Colonic mucosa (tissue), 4 donors: ENCODE data around the gene FMR1. TPM values are rescaled to one million over a fixed set of nuclear protein-coding genes. Genes with fewer than 3 reads are reported as not detected.

Experiments used
- DNase-seq: peaks from one replicate; pipeline ENCODE4 v3.0.0-alpha.2; 2020
- H3K27ac ChIP-seq: fragments of 200-600 bp; one replicate; pipeline ENCODE4 v1.8.0; 2021
- H3K27me3 ChIP-seq: fragments of 200-600 bp; one replicate; pipeline ENCODE4 v1.8.0; 2021
- H3K36me3 ChIP-seq: fragments of 200-600 bp; one replicate; pipeline ENCODE4 v1.8.0; 2021
- H3K4me1 ChIP-seq: fragments of 200-600 bp; one replicate; pipeline ENCODE4 v1.8.0; 2021; ENCODE audit warnings: mild to moderate bottlenecking
- H3K4me3 ChIP-seq: fragments of 200-600 bp; one replicate; pipeline ENCODE4 v1.8.0; 2021
- H3K9ac ChIP-seq, 2 donors: one replicate each; pipeline ENCODE4 v1.7.0; 2013; ENCODE audit warnings: control low read depth in 2 of 2, low read depth in 2 of 2, low read length in 2 of 2
- H3K9me3 ChIP-seq: fragments of 200-600 bp; one replicate; pipeline ENCODE4 v1.8.0; 2021
- intact Hi-C: fragments of 100-400 bp; cut with DNase I; formaldehyde crosslinking; loops from one replicate; pipeline ENCODE4 v1.14.1; 2022
- total RNA-seq, 2 donors: library from RNA; stranded (reverse); fragmentation: NEBNext Ultra II Directional in 1 of 2; extraction: Animal tissue kit (Norgen Biotek cat#: 25700) in 1 of 2; gene quantifications; one replicate each; pipeline ENCODE4 v1.2.1, GENCODE V29; 2021
- TF ChIP-seq, protein P1 (sequence below): fragments of 200-600 bp; IDR thresholded peaks from one replicate; pipeline ENCODE4 v1.8.0; 2022; ENCODE audit warnings: antibody characterized with exemption, mild to moderate bottlenecking
- donor health status: healthy.
- donor health status: DM: no; HTN: no; CAD: no.
- donor health status: DM: no; HTN: no; CAD: no.

FMR1 gene
- total RNA-seq, 2 donors from 2014 or later: 39.3 to 45.0 TPM

DNA sequence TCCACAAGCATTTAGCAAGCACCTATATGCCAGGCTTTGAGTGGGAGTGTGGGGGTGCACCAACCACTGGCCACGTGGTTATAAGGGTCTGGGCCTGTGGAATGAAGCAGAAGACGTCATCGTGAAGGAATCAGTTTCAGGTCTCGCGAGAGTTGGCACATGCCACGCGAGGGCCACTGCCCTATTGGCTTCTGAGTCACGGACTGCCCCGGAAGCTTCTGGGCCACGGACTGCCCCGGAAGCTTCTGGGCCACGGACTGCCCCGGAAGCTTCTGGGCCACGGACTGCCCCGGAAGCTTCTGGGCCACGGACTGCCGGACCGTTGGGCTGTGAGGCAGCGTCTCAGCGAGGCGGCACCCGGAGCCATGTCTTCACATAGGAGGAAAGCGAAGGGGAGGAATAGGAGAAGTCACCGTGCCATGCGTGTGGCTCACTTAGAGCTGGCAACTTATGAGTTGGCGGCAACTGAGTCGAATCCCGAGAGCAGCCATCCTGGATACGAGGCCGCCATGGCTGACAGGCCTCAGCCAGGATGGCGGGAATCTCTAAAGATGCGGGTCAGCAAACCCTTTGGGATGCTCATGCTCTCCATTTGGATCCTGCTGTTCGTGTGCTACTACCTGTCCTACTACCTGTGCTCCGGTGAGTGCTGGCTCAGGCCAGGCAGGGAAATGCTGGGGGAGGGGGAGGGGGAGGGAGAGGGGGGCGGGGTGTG is 69.5 kb downstream of the FMR1 start, which contains the start of gene FMR1NB:
TSS of gene FMR1NB (plus strand) at position 300 of the 715 bp plus-strand sequence. CDS start at position 366, 66 bp downstream.
- no peaks in the 10 kb centered on the region for H3K36me3 ChIP-seq
- TF ChIP-seq, protein P1, sequence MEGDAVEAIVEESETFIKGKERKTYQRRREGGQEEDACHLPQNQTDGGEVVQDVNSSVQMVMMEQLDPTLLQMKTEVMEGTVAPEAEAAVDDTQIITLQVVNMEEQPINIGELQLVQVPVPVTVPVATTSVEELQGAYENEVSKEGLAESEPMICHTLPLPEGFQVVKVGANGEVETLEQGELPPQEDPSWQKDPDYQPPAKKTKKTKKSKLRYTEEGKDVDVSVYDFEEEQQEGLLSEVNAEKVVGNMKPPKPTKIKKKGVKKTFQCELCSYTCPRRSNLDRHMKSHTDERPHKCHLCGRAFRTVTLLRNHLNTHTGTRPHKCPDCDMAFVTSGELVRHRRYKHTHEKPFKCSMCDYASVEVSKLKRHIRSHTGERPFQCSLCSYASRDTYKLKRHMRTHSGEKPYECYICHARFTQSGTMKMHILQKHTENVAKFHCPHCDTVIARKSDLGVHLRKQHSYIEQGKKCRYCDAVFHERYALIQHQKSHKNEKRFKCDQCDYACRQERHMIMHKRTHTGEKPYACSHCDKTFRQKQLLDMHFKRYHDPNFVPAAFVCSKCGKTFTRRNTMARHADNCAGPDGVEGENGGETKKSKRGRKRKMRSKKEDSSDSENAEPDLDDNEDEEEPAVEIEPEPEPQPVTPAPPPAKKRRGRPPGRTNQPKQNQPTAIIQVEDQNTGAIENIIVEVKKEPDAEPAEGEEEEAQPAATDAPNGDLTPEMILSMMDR: no peak
- intact Hi-C loops: no loop called here
- no peak within 1 kb of the TSS for H3K4me3 ChIP-seq
- no peak within 1 kb of the TSS for H3K9ac ChIP-seq
- H3K27me3 ChIP-seq: no peaks in the 10 kb centered on the region
- no peak within 1 kb of the TSS for H3K27ac ChIP-seq
- H3K4me1 ChIP-seq: no peaks in the 10 kb centered on the region
- DNase-seq: no peak
- H3K9me3 ChIP-seq: no peaks in the 10 kb centered on the region

Other genes with a start within 250 kb of the FMR1 start
- gene FMR1NB, start 69.4 kb downstream of the FMR1 start, total RNA-seq: under 1 TPM in 1 of 2 donors, not detected in 1; 0.25 TPM